T-helper 2 cell treated with Interferon-gamma antibody and Interleukin-4, amounts not matched to agents 100 ng/mL and 5 ng/mL, for 36 hours (primary cell): ENCODE data around the gene CDR2L. TPM values are rescaled to one million over a fixed set of nuclear protein-coding genes. Genes with fewer than 3 reads are reported as not detected.
"Not testable (repeated sequence)": the region's sequence is repeated elsewhere in the genome, so short reads cannot be mapped to it uniquely, and the experiment has no call there.

Experiments
- intact Hi-C: fragments of 100-400 bp; cut with micrococcal nuclease; formaldehyde crosslinking; loops from one replicate; pipeline ENCODE4 v1.15.1; 2023
- total RNA-seq: library from RNA; stranded (reverse); gene quantifications from 2 replicates; pipeline ENCODE4 v1.2.3, GENCODE V29; 2022

CDR2L gene
- total RNA-seq, 1 donor from 2014 or later: 0.73 TPM

- intact Hi-C loops: loop anchor here (1.0 to 2.0 kb wide), 2 partner anchors 35 to 167 kb away; partner anchors contain the start of gene USH1G
Measured at GRCh38 chr17:74957935-74958740, 29.3 kb upstream of the CDR2L start.

- intact Hi-C loops: loop anchor here (2.0 to 5.0 kb wide), 2 partner anchors 37 to 152 kb away; partner anchors contain the start of gene USH1G
Measured at GRCh38 chr17:74959826-74960515, 27.5 kb upstream of the CDR2L start.

- intact Hi-C loops: loop anchor here (1.0 to 5.0 kb wide), 2 partner anchors 152 to 241 kb away; no protein-coding TSS in a partner anchor
Measured at GRCh38 chr17:74960570-74961342, 26.7 kb upstream of the CDR2L start.

- intact Hi-C loops: loop anchor here (1.0 to 5.0 kb wide), 2 partner anchors 150 to 239 kb away; no protein-coding TSS in a partner anchor
Measured at GRCh38 chr17:74961657-74962350, 25.6 kb upstream of the CDR2L start.

GRCh38 chr17:74962622-74963394 lies 24.6 kb upstream of the CDR2L start:
- intact Hi-C loops: loop anchor here (5.0 kb wide), 1 partner anchor 149 kb away; no protein-coding TSS in a partner anchor

GRCh38 chr17:74963656-74964055 lies 23.8 kb upstream of the CDR2L start:
- intact Hi-C loops: loop anchor here (5.0 kb wide), 1 partner anchor 149 kb away; no protein-coding TSS in a partner anchor

GRCh38 chr17:74964246-74964761 lies 23.1 kb upstream of the CDR2L start:
- intact Hi-C loops: loop anchor here (5.0 kb wide), 1 partner anchor 148 kb away; no protein-coding TSS in a partner anchor

- intact Hi-C loops: loop anchor here (5.0 kb wide), 1 partner anchor 147 kb away; no protein-coding TSS in a partner anchor
Measured at GRCh38 chr17:74964988-74965622, 22.3 kb upstream of the CDR2L start.

- intact Hi-C loops: no loop called here
Measured at GRCh38 chr17:74968361-74968780, 19.1 kb upstream of the CDR2L start.

- intact Hi-C loops: not testable (repeated sequence)
Measured at GRCh38 chr17:74969501-74969900, 17.9 kb upstream of the CDR2L start.

GRCh38 chr17:74970395-74970794 lies 17.0 kb upstream of the CDR2L start:
- intact Hi-C loops: loop anchor here (5.0 kb wide), 1 partner anchor 42 kb away; the partner anchor contains the start of gene MRPL58

- intact Hi-C loops: loop anchor here (5.0 kb wide), 1 partner anchor 41 kb away; the partner anchor contains the start of gene MRPL58
Measured at GRCh38 chr17:74971069-74971841, 16.2 kb upstream of the CDR2L start.

GRCh38 chr17:74971842-74972106 lies 15.7 kb upstream of the CDR2L start:
- intact Hi-C loops: loop anchor here (5.0 kb wide), 1 partner anchor 41 kb away; the partner anchor contains the start of gene MRPL58

- intact Hi-C loops: loop anchor here (5.0 kb wide), 1 partner anchor 40 kb away; the partner anchor contains the start of gene MRPL58
Measured at GRCh38 chr17:74972107-74972972, 15.1 kb upstream of the CDR2L start, which contains the start of gene HID1. Gene HID1, minus strand, starts transcription at chr17:74972759. Its CDS starts 103 bp downstream, at chr17:74972656.

- intact Hi-C loops: loop anchor here (5.0 kb wide), 1 partner anchor 39 kb away; the partner anchor contains the start of gene MRPL58
Measured at GRCh38 chr17:74972973-74973328, 14.5 kb upstream of the CDR2L start.

GRCh38 chr17:74975943-74976342 lies 11.5 kb upstream of the CDR2L start:
- intact Hi-C loops: no loop called here

GRCh38 chr17:74977802-74978201 lies 9.6 kb upstream of the CDR2L start:
- intact Hi-C loops: no loop called here
